ENCODE data around the gene DRC7.

DRC7 gene

DNA sequence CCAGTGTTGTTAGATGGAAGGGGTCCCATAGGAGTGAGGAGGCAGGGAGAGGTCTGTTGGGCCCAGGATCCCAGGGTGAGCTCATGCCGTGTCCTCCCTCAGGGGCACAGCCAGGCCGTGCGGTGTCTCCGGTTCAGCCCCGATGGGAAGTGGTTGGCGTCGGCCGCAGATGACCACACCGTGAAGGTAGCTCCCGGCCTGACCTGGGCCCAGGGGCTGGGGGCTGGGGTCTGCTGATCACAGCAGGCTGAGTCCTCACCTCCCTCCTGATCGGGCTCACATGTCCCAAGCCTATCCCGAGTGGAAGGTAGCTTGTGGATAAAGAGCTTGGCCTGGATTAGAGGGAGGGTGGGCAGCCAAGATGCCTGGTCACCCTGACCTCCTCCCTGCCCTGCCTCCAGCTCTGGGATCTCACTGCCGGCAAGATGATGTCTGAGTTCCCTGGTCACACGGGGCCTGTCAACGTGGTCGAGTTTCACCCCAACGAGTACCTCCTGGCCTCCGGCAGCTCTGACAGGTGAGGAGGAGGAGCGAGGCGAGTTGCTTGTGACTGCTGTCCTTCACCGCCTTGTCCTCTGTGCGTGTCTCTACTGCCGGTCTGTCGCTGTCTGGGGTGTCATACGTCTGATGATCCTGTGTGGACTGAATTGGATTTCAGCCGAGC, 57.1 kb downstream of the DRC7 start:
- no peak overlapping the region for H3K27ac ChIP-seq (ENCODE audit: insufficient read depth, low read depth, low read length, poor library complexity, severe bottlenecking)
- 95% methylated on average over 26 of the region's 26 CpGs for WGBS, 2 experiments

DNA sequence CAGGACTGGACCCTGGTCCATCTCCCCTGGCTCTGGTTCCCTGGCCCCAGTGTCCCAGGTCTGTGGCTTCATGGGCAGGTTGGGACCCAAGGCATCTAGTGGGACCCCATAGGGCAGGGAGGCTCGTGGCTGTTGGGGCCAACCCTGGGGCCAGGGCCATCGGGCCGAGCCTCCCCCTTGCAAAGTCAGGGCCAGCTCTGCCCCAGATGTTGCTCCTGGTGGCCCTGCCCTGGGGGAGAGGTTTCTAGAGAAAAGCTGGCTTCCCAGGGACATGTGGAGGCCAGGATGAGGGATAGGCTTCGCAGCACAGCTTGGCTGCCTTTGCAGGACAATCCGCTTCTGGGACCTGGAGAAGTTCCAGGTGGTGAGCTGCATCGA, 57.6 kb downstream of the DRC7 start:
- Histone ChIP-seq H3K9me3 (ENCODE audit: control insufficient read depth, low read length) (no peaks in the 10 kb centered on the region), H3K4me1 (ENCODE audit: control insufficient read depth, insufficient read depth, low read length) (peaks cover 8% of the 10 kb centered on the region), H3K36me3 (ENCODE audit: control insufficient read depth, insufficient read depth, low read length) (no peaks in the 10 kb centered on the region), H3K4me3 (ENCODE audit: insufficient read depth, low read depth, low read length) (no peak overlapping the region), H3K27me3 (ENCODE audit: control insufficient read depth, insufficient read depth, low read length, poor library complexity, severe bottlenecking) (no peaks in the 10 kb centered on the region), H3K27ac (ENCODE audit: insufficient read depth, low read depth, low read length, poor library complexity, severe bottlenecking) (no peak overlapping the region)
- WGBS, 2 experiments: 94% methylated on average over 6 of the region's 6 CpGs

More for the DNA sequence above, 57.1 kb downstream of the DRC7 start:
- Histone ChIP-seq H3K36me3 (ENCODE audit: control insufficient read depth, insufficient read depth, low read length) (no peaks in the 10 kb centered on the region), H3K4me3 (ENCODE audit: insufficient read depth, low read depth, low read length) (no peak overlapping the region), H3K9me3 (ENCODE audit: control insufficient read depth, low read length) (no peaks in the 10 kb centered on the region), H3K27me3 (ENCODE audit: control insufficient read depth, insufficient read depth, low read length, poor library complexity, severe bottlenecking) (no peaks in the 10 kb centered on the region), H3K4me1 (ENCODE audit: control insufficient read depth, insufficient read depth, low read length) (peaks cover 10% of the 10 kb centered on the region)

DNA sequence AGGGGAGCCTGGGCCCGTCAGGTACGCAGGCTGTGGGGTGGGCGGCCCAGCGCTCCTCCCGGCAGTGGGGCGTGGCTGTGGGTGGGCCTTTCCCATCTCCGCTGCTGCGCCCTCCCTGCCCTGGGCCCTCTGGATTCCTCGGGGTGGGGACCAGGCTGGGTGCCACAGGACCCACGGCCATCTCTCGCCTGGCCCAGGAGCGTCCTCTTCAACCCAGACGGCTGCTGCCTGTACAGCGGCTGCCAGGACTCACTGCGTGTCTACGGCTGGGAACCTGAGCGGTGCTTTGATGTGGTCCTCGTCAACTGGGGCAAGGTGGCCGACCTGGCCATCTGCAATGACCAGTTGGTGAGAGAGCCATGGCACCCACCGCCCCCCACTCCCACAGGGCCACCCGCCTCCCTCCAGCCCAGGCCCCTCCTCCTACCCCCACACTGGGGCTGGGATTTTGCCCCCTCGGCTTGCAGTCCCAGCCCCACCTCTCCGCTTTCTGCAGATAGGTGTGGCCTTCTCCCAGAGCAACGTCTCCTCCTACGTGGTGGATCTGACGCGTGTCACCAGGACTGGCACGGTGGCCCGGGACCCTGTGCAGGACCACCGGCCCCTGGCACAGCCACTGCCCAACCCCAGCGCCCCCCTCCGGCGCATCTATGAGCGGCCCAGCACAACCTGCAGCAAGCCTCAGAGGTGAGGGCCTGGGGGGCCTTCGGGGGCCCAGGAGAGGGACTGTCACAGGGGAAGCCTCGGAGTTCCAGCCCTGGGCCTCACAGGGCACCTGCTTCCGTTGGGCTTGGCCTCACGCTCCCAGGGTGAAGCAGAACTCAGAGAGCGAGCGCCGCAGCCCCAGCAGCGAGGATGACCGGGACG, 58.2 kb downstream of the DRC7 start:
- WGBS, 2 experiments: 91 to 92% methylated on average over 44 of the region's 44 CpGs

DNA sequence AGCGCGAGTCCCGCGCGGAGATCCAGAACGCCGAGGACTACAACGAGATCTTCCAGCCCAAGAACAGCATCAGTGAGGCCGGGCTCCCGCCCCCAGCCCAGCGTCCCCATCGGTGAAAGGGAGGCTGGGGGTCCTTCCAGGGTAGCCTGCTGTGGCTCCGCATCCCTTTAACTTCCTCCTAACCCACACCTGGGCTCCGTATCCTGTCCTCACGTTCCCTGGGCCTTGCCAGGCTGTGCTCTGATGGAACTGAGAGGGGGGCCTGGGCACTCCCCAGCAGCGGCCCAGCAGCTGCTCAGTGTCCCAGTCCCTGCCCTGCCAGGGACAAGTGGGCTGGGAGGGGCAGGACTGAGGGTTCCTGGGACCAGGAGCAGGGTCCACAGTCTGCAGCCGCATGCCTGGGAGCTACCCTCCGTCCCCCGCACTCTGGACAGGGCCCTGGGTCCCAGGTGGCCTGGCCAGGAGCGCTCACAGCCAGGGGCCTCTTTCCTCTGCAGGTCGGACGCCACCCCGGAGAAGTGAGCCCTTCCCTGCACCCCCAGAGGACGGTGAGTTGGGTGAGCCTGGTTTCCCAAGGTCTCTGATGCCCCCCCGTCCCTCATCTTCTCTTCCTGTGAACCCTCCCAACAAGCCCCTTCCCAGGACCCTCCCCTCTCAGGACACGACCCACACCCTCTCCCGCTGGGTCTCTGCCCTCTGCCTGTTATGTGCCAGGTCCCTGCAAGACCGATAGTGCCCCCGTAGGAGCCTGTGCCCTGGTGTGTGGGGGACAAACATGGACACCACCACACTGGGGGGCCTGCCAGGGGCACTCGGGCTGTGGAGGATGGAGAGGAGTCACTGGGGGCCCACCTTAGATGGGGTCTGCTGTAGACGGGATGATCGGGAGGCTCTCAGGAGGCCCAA, 59.1 kb downstream of the DRC7 start:
- no peaks in the 10 kb centered on the region for H3K27me3 ChIP-seq (ENCODE audit: control insufficient read depth, insufficient read depth, low read length, poor library complexity, severe bottlenecking)
- H3K27ac ChIP-seq (ENCODE audit: insufficient read depth, low read depth, low read length, poor library complexity, severe bottlenecking): no peak overlapping the region
- H3K9me3 ChIP-seq (ENCODE audit: control insufficient read depth, low read length): no peaks in the 10 kb centered on the region
- no peaks in the 10 kb centered on the region for H3K36me3 ChIP-seq (ENCODE audit: control insufficient read depth, insufficient read depth, low read length)
- H3K4me1 ChIP-seq (ENCODE audit: control insufficient read depth, insufficient read depth, low read length): no peaks in the 10 kb centered on the region
- 93 to 95% methylated on average over 32 of the region's 32 CpGs for WGBS, 2 experiments
- no peak overlapping the region for H3K4me3 ChIP-seq (ENCODE audit: insufficient read depth, low read depth, low read length)

More for the DNA sequence above, 58.2 kb downstream of the DRC7 start:
- H3K4me1 ChIP-seq (ENCODE audit: control insufficient read depth, insufficient read depth, low read length): peaks cover 2% of the 10 kb centered on the region
- H3K36me3 ChIP-seq (ENCODE audit: control insufficient read depth, insufficient read depth, low read length): no peaks in the 10 kb centered on the region
- no peaks in the 10 kb centered on the region for H3K27me3 ChIP-seq (ENCODE audit: control insufficient read depth, insufficient read depth, low read length, poor library complexity, severe bottlenecking)
- no peak overlapping the region for H3K4me3 ChIP-seq (ENCODE audit: insufficient read depth, low read depth, low read length)
- H3K27ac ChIP-seq (ENCODE audit: insufficient read depth, low read depth, low read length, poor library complexity, severe bottlenecking): no peak overlapping the region
- no peaks in the 10 kb centered on the region for H3K9me3 ChIP-seq (ENCODE audit: control insufficient read depth, low read length)

DNA sequence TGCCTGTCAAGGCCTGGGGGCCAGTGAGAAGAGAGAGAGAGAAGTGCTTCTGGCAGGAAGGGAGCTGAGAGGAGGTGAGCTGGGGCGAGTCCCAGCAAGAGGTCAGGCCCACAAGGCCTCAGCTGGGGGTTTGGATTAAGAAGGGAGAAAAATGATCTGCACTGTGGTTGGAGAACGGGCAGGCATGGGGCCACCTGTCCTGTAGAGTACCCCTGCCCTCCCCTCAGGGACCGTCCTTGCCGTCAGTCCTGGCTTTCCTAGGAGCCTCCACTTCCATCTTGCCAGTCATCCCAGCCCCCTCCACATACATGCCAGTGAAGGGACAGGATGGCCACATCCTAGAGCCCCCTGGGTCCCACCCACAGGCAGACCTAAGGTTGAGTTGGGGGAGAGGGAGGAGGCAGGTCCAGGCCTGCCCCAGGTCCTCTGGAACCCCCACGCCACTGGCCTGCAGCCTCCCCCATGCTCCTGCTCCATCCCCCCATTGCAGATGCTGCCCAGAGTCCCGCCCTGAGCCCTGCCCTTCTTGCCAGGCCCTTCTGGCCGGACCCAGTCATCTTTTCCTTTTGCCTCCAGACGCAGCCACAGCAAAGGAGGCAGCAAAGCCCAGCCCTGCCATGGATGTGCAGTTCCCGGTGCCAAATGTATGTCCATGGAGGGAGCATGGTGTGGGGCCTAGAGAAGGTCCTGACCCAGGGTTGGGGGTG, 59.9 kb downstream of the DRC7 start:
- H3K9me3 ChIP-seq (ENCODE audit: control insufficient read depth, low read length): no peaks in the 10 kb centered on the region
- H3K4me3 ChIP-seq (ENCODE audit: insufficient read depth, low read depth, low read length): no peak overlapping the region
- H3K4me1 ChIP-seq (ENCODE audit: control insufficient read depth, insufficient read depth, low read length): no peaks in the 10 kb centered on the region
- WGBS, 2 experiments: 84 to 86% methylated on average over 9 of the region's 9 CpGs
- no peaks in the 10 kb centered on the region for H3K36me3 ChIP-seq (ENCODE audit: control insufficient read depth, insufficient read depth, low read length)
- no peak overlapping the region for H3K27ac ChIP-seq (ENCODE audit: insufficient read depth, low read depth, low read length, poor library complexity, severe bottlenecking)
- H3K27me3 ChIP-seq (ENCODE audit: control insufficient read depth, insufficient read depth, low read length, poor library complexity, severe bottlenecking): no peaks in the 10 kb centered on the region

DNA sequence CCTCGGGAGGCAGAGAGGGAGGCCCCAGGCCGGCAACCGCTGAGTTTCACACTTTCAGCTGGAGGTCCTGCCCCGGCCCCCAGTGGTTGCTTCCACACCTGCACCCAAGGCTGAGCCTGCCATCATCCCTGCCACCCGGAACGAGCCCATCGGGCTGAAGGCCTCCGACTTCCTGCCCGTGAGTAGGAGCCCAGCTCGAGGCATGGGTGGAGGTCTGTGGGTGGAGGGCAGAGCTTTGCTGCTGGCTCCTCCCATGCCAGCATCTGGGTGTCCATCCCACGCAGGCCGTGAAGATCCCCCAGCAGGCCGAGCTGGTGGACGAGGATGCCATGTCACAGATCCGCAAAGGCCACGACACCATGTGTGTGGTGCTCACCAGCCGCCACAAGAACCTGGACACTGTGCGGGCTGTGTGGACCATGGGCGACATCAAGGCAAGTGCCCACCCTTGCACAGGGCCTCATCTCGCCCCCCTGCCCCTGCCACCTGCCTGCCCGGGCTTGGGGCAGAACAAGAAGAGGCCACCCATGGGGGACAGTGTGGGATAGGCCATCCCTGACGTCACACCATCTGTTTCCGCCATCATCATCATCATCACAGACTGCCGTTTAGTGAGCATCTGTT, 60.6 kb downstream of the DRC7 start:
- no peaks in the 10 kb centered on the region for H3K27me3 ChIP-seq (ENCODE audit: control insufficient read depth, insufficient read depth, low read length, poor library complexity, severe bottlenecking)
- H3K36me3 ChIP-seq (ENCODE audit: control insufficient read depth, insufficient read depth, low read length): no peaks in the 10 kb centered on the region
- no peak overlapping the region for H3K4me3 ChIP-seq (ENCODE audit: insufficient read depth, low read depth, low read length)
- no peaks in the 10 kb centered on the region for H3K9me3 ChIP-seq (ENCODE audit: control insufficient read depth, low read length)
- H3K4me1 ChIP-seq (ENCODE audit: control insufficient read depth, insufficient read depth, low read length): no peaks in the 10 kb centered on the region
- WGBS, 2 experiments: 92 to 93% methylated on average over 24 of the region's 24 CpGs
- no peak overlapping the region for H3K27ac ChIP-seq (ENCODE audit: insufficient read depth, low read depth, low read length, poor library complexity, severe bottlenecking)

DNA sequence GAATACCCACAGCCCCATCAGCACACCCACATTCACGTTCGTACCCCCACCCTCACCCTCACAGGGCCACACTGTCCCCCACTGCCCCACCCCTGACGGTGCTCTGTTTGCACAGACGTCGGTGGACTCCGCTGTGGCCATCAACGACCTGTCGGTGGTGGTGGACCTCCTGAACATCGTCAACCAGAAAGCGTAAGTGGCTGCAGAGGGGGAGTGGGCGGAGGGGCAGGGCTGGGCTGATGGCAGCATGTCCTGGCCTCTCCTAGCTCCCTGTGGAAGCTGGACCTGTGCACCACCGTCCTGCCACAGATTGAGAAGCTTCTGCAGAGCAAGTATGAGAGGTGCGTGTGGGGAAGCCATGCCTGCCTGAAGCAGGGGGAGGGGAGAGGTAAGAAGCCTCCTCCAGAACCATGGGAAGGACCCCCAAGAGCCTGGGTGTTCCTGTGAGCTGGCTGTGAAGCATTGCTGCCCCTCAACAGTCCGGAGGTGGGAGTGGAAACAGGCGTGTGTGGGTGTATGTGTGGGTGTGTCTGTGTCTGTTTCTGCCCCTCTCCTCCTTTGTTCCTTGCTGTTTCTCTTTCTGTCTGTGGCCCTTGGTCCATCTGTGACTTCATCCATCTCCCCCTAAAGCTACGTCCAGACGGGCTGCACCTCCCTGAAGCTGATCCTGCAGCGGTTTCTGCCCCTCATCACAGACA, 61.3 kb downstream of the DRC7 start:
- Histone ChIP-seq H3K4me3 (ENCODE audit: insufficient read depth, low read depth, low read length) (no peak overlapping the region), H3K27ac (ENCODE audit: insufficient read depth, low read depth, low read length, poor library complexity, severe bottlenecking) (no peak overlapping the region), H3K9me3 (ENCODE audit: control insufficient read depth, low read length) (no peaks in the 10 kb centered on the region), H3K27me3 (ENCODE audit: control insufficient read depth, insufficient read depth, low read length, poor library complexity, severe bottlenecking) (no peaks in the 10 kb centered on the region), H3K4me1 (ENCODE audit: control insufficient read depth, insufficient read depth, low read length) (no peaks in the 10 kb centered on the region), H3K36me3 (ENCODE audit: control insufficient read depth, insufficient read depth, low read length) (no peaks in the 10 kb centered on the region)
- 95 to 96% methylated on average over 18 of the region's 18 CpGs for WGBS, 2 experiments

DNA sequence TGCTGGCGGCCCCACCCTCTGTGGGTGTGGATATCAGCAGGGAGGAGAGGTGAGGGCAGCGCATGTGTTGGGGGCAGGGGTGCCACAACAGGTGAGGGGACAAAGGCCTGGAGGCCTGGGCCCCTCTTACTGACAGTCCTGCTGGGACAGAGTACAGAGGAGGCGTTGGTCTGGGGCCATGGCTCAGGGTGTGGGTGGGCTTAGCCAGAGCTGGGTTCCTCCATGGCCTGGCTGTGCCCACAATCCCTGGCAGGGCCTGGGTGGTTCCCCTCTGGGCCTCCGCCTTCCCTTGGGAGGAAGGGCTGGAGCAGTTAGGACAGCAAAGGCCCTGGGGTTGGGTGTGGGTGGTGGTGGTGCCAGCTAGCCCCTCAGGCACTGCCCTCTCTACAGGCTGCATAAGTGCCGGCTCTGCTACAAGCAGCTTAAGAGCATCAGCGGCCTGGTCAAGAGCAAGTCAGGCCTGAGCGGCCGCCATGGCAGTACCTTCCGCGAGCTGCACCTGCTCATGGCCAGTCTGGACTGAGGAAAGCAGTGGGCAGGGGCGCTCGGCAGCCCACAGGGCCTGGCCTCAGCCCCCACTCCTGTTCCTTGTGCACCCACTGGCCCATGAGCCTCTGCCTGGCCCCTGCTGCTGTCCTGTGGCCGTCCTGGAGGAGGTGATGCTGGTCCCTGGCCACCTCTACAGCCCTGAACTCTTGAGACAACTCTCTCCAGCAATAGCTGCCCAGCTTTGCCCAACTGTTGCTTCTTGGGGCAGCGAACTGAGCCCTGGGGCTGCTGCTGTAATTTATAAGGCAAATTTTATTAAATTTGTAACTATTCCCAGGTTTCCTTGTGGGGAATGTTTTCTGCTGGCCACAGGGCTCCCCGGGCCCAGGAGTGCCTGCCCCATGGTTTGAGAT, 62.1 kb downstream of the DRC7 start:
- H3K9me3 ChIP-seq (ENCODE audit: control insufficient read depth, low read length): no peaks in the 10 kb centered on the region
- H3K36me3 ChIP-seq (ENCODE audit: control insufficient read depth, insufficient read depth, low read length): no peaks in the 10 kb centered on the region
- no peak overlapping the region for H3K4me3 ChIP-seq (ENCODE audit: insufficient read depth, low read depth, low read length)
- no peak overlapping the region for H3K27ac ChIP-seq (ENCODE audit: insufficient read depth, low read depth, low read length, poor library complexity, severe bottlenecking)
- 89 to 93% methylated on average over 14 to 15 of the region's 15 CpGs for WGBS, 2 experiments
- H3K4me1 ChIP-seq (ENCODE audit: control insufficient read depth, insufficient read depth, low read length): no peaks in the 10 kb centered on the region
- H3K27me3 ChIP-seq (ENCODE audit: control insufficient read depth, insufficient read depth, low read length, poor library complexity, severe bottlenecking): no peaks in the 10 kb centered on the region

Data from ectodermal cell (in vitro differentiated cells).